ENCODE data around the gene SLCO1A2.

GRCh38 chr12:21292111-21292510, 42.6 kb downstream of the SLCO1A2 start:
- TF ChIP-seq CTCF (IDR thresholded peaks at IDR 0.05): no peak
- no peak for TF ChIP-seq POLR2A (IDR thresholded peaks at IDR 0.05)

Measured in right lobe of liver (tissue), 4 donors.